IMR-90 (cell line): ENCODE measurements around the gene SLC4A9. TPM values are rescaled to one million over a fixed set of nuclear protein-coding genes. Genes with fewer than 3 reads are reported as not detected.

Experiments used
- ATAC-seq: fragments of 200-7000 bp; cut with Tn5 transposase; 2 replicates; pipeline ENCODE4 v1.9.1; 2020; ENCODE audit warnings: low read depth, mild to moderate bottlenecking, moderate library complexity
- BruUV-seq: library from RNA; stranded (reverse); fragments of 400-500 nt; replicated peaks from 2 replicates; lab custom pipeline; 2021; lab: Mats Ljungman, UMichigan
- CTCF ChIA-PET: fragments of 300-600 bp; formaldehyde crosslinking; extraction: SDS; loops from one replicate; lab custom pipeline; 2021; ENCODE audit warnings: antibody characterized with exemption; lab: Yijun Ruan, JAX
- POLR2A ChIA-PET: fragments of 300-600 bp; sonication (Branson Sonifier 250); formaldehyde crosslinking; loops from one replicate; lab custom pipeline; 2022; ENCODE audit warnings: antibody characterized with exemption; ENCODE audit not compliant: unreplicated experiment; lab: Charles Lee
- DNase-seq: peaks from one replicate; pipeline ENCODE4 v3.0.0; 2013
- H2AFZ ChIP-seq: replicated peaks from 2 replicates; pipeline ENCODE3; 2013; ENCODE audit warnings: low read length, mild to moderate bottlenecking; ENCODE audit not compliant: poor library complexity
- H2AK5ac ChIP-seq: 2 replicates; pipeline ENCODE4 v1.6.1; 2013; ENCODE audit warnings: low read depth, low read length, inconsistent platforms
- H2AK9ac ChIP-seq: replicated peaks from 2 replicates; pipeline ENCODE3; 2013; ENCODE audit warnings: mild to moderate bottlenecking, low read depth, low read length, moderate library complexity; ENCODE audit not compliant: poor library complexity
- H2BK120ac ChIP-seq: 2 replicates; pipeline ENCODE4 v1.6.1; 2013; ENCODE audit warnings: low read depth, low read length, inconsistent platforms
- H2BK15ac ChIP-seq: 3 replicates; pipeline ENCODE4 v1.6.1; 2013; ENCODE audit warnings: low read depth, low read length, inconsistent platforms
- H2BK20ac ChIP-seq: 2 replicates; pipeline ENCODE4 v1.6.1; 2013; ENCODE audit warnings: low read depth, mild to moderate bottlenecking, inconsistent platforms, low read length, moderate library complexity
- H2BK5ac ChIP-seq: 2 replicates; pipeline ENCODE4 v1.6.1; 2013; ENCODE audit warnings: mild to moderate bottlenecking, low read depth, low read length, inconsistent platforms; ENCODE audit not compliant: poor library complexity, severe bottlenecking
- H3K14ac ChIP-seq: replicated peaks from 2 replicates; pipeline ENCODE4 v1.6.1; 2013; ENCODE audit warnings: low read depth, low read length, inconsistent platforms
- H3K18ac ChIP-seq: 2 replicates; pipeline ENCODE4 v1.6.1; 2013; ENCODE audit warnings: low read depth, low read length, control low read depth
- H3K23ac ChIP-seq: 2 replicates; pipeline ENCODE4 v1.6.1; 2013; ENCODE audit warnings: low read depth, low read length, inconsistent platforms
- H3K27ac ChIP-seq: 2 replicates; pipeline ENCODE4 v1.5.1; 2013; ENCODE audit warnings: mild to moderate bottlenecking, control low read depth, low read length; ENCODE audit not compliant: insufficient read depth
- H3K27me3 ChIP-seq: 2 replicates; pipeline ENCODE4 v1.6.1; 2013; ENCODE audit warnings: low read length; ENCODE audit not compliant: control insufficient read depth, insufficient read depth
- H3K36me3 ChIP-seq: 2 replicates; pipeline ENCODE4 v1.6.1; 2013; ENCODE audit warnings: low read length, mixed read lengths; ENCODE audit not compliant: control insufficient read depth, insufficient read depth
- H3K4ac ChIP-seq: 2 replicates; pipeline ENCODE4 v1.6.1; 2013; ENCODE audit warnings: low read depth, low read length, inconsistent platforms
- H3K4me1 ChIP-seq: 2 replicates; pipeline ENCODE4 v1.6.1; 2013; ENCODE audit warnings: low read length, mixed read lengths; ENCODE audit not compliant: control insufficient read depth, insufficient read depth
- H3K4me2 ChIP-seq: 2 replicates; pipeline ENCODE4 v1.6.1; 2013; ENCODE audit warnings: low read depth, mild to moderate bottlenecking, control low read depth, low read length, moderate library complexity
- H3K4me3 ChIP-seq: 2 replicates; pipeline ENCODE4 v1.5.1; 2013; ENCODE audit warnings: low read depth, mild to moderate bottlenecking, control low read depth, low read length, moderate library complexity; ENCODE audit not compliant: insufficient read depth
- H3K56ac ChIP-seq: 2 replicates; pipeline ENCODE4 v1.6.1; 2013; ENCODE audit warnings: low read length, inconsistent platforms; ENCODE audit not compliant: insufficient read depth; ENCODE audit errors: extremely low read depth
- H3K79me1 ChIP-seq, 2 experiments: 2 replicates each; pipeline ENCODE4 v1.6.1; 2013; ENCODE audit warnings: low read length in 2 of 2, inconsistent platforms in 1 of 2, low read depth in 1 of 2
- H3K9ac ChIP-seq: 2 replicates; pipeline ENCODE4 v1.6.1; 2013; ENCODE audit warnings: low read depth, low read length, control low read depth
- H3K9me1 ChIP-seq: 2 replicates; pipeline ENCODE4 v1.6.1; 2013; ENCODE audit warnings: low read length, inconsistent platforms; ENCODE audit not compliant: insufficient read depth
- H3K9me3 ChIP-seq: 2 replicates; pipeline ENCODE4 v1.6.1; 2013; ENCODE audit warnings: low read length; ENCODE audit not compliant: control insufficient read depth, insufficient read depth
- H4K20me1 ChIP-seq: 2 replicates; pipeline ENCODE4 v1.6.1; 2013; ENCODE audit warnings: low read length, inconsistent platforms; ENCODE audit not compliant: insufficient read depth
- H4K5ac ChIP-seq: 2 replicates; pipeline ENCODE4 v1.6.1; 2013; ENCODE audit warnings: mild to moderate bottlenecking, low read depth, low read length, control low read depth
- H4K8ac ChIP-seq, 2 experiments: 2 replicates each; pipeline ENCODE4 v1.6.1; 2013; ENCODE audit warnings: low read depth in 2 of 2, low read length in 2 of 2, control low read depth in 1 of 2, inconsistent platforms in 1 of 2
- H4K91ac ChIP-seq: 2 replicates; pipeline ENCODE4 v1.6.1; 2013; ENCODE audit warnings: low read depth, low read length, inconsistent platforms; ENCODE audit not compliant: insufficient read depth
- CEBPB ChIP-seq: IDR thresholded peaks from 2 replicates; pipeline ENCODE4 v1.6.1; 2012; ENCODE audit warnings: low read depth, low read length, improper control_type of control experiment
- CTCF ChIP-seq: conservative IDR thresholded peaks from 2 replicates; pipeline ENCODE4 v1.5.1; 2012; ENCODE audit warnings: mild to moderate bottlenecking, low read depth, low read length, improper control_type of control experiment
- MAZ ChIP-seq: IDR thresholded peaks from 2 replicates; pipeline ENCODE4 v1.6.1; 2012; ENCODE audit warnings: low read depth, mild to moderate bottlenecking, low read length, improper control_type of control experiment, moderate library complexity, borderline replicate concordance
- RCOR1 ChIP-seq: IDR thresholded peaks from 2 replicates; pipeline ENCODE4 v1.6.1; 2012; ENCODE audit warnings: mild to moderate bottlenecking, low read length, improper control_type of control experiment; ENCODE audit not compliant: insufficient replicate concordance
- WGBS, 2 experiments: methylation state at CpG; one replicate each; pipeline versions ENCODE4 v1.1.5 to v1.1.7; 2013; ENCODE audit warnings: missing lambda C conversion rate in 2 of 2; ENCODE audit not compliant: insufficient read length in 1 of 2; ENCODE audit errors: extremely low coverage in 2 of 2; 5-methylcytosine and 5-hydroxymethylcytosine counted together
- dilution Hi-C: fragments of 300-500 bp; cut with HindIII; formaldehyde crosslinking; loops from one replicate; pipeline ENCODE4 v1.14.3; 2018; ENCODE audit warnings: low sequenced_read_pairs; ENCODE audit not compliant: unreplicated experiment
- in situ Hi-C: fragments of 300-500 bp; cut with MboI; formaldehyde crosslinking; loops from 3 replicates; pipeline ENCODE4 v1.14.3; 2019; ENCODE audit warnings: low sequenced_read_pairs, inconsistent platforms, mixed read lengths
- intact Hi-C: fragments of 100-400 bp; cut with micrococcal nuclease; formaldehyde crosslinking; loops from 2 replicates; pipeline ENCODE4 v1.10.0; 2022
- polyA plus RNA-seq, 3 experiments: library from polyadenylated mRNA; depleted of rRNA; stranded (reverse); fragments of >200 nt; gene quantifications; 2 replicates each; pipeline ENCODE4 v1.2.3, GENCODE V29; 2012; ENCODE audit warnings: low replicate concordance in 1 of 3
- total RNA-seq: library from RNA; depleted of rRNA; stranded (reverse); fragments of >200 nt; gene quantifications from 2 replicates; pipeline ENCODE4 v1.2.3, GENCODE V29; 2012

SLC4A9 gene
- total and polyA plus RNA-seq, 2 of the 4 experiments (the other 2 are of a cell fraction), result not detected

DNA sequence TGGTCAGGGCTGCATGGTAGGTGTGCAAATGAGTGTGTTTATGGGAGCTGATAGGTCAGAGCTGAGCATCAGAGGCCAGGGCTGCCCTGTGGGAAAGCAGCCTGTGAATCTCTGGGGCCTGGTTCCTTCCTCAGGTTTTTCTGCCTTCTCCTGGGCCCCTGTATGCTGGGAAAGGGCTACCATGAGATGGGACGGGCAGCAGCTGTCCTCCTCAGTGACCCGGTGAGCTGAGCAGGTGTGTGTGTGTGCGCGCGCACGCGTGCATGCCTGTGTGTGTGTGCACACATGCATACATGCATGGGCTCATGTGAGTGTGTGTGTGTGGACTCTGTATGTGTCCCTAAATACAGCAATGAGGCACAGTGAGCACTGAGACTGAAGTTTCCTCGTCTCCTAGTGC lies 2.3 kb downstream of the SLC4A9 start:
- H2AFZ ChIP-seq, result no peak overlapping the region
- H3K9me1 ChIP-seq, result 0 out of 2 replicates have a peak, but pooled peaks cover 2% of the 10 kb centered on the region
- 78% methylated on average over 7 of the region's 8 CpGs; no CpG with 5 or more reads in 1 of the 2 experiments for WGBS, 2 experiments
- H2BK120ac ChIP-seq, result no peak overlapping the region
- dilution Hi-C loops (no loop called here), intact Hi-C loops (loop anchor here (2.0 kb wide), 1 partner anchor 358 kb away; no protein-coding TSS in a partner anchor), in situ Hi-C loops (loop anchor here (25.0 kb wide), 1 partner anchor 575 kb away; the partner anchor contains the start of gene PSD2)
- BruUV-seq, result no TSS peak
- H4K5ac ChIP-seq, result no peak overlapping the region
- H3K14ac ChIP-seq, result no peak overlapping the region
- ATAC-seq (no peak), DNase-seq (no peak)
- H3K9me3 ChIP-seq, result no peaks in the 10 kb centered on the region
- H3K4me2 ChIP-seq, result no peak overlapping the region
- no peak overlapping the region for H2AK9ac ChIP-seq
- no peak overlapping the region for H3K56ac ChIP-seq
- no peaks in the 10 kb centered on the region for H4K20me1 ChIP-seq
- H3K27ac ChIP-seq, result no peak overlapping the region
- H3K36me3 ChIP-seq, result no peaks in the 10 kb centered on the region
- no peaks in the 10 kb centered on the region for H3K4me1 ChIP-seq
- H3K4me3 ChIP-seq, result no peak overlapping the region
- no peak overlapping the region for H4K8ac ChIP-seq
- no peak overlapping the region for H3K4ac ChIP-seq
- ChIA-PET CTCF (no interaction called here), POLR2A (no interaction called here)
- no peak overlapping the region for H2BK20ac ChIP-seq
- no peak overlapping the region for H3K23ac ChIP-seq
- H3K18ac ChIP-seq, result no peak overlapping the region
- no peak overlapping the region for H2BK15ac ChIP-seq
- H3K79me1 ChIP-seq, result no peaks in the 10 kb centered on the region
- H4K91ac ChIP-seq, result no peak overlapping the region
- no peak overlapping the region for H2AK5ac ChIP-seq
- H3K27me3 ChIP-seq, result peaks cover 16% of the 10 kb centered on the region; the same call in 1 of the 2 replicates
- H2BK5ac ChIP-seq, result no peak overlapping the region
- TF ChIP-seq CEBPB (no peak), CTCF (no peak), RCOR1 (no peak), MAZ (no peak)
- H3K9ac ChIP-seq, result no peak overlapping the region
